HG03442 (cell line): ENCODE measurements around the gene GSK3B.
A peak's percentile ranks its signal among the peaks of the same experiment; 100 is the strongest.

ENCODE experiments used
- ATAC-seq: cut with Tn5 transposase; IDR thresholded peaks from one replicate; pipeline ENCODE4 v1.9.1; 2021; ENCODE audit warnings: mild to moderate bottlenecking, moderate library complexity; ENCODE audit not compliant: unreplicated experiment

The GSK3B gene

DNA sequence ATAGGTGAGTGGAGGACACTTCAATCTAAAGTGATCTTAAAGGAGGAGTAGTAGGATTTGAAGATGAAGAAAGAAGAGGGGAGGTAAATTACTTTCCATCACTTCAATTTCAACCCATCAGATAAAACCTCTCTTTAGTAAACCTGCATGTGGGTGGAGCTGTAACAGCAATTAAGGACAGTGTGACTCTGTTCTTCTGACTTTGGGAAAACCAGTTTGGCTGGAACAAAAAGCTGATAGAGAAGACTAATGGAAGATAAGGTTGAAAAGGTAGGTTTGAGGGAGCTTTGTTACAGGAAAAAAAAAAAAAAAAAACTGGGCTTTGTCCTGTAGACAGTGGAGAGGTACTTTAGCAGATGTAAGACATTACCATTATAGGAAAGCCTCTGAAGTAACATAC lies 4.5 kb upstream of the GSK3B start:
- no peak for ATAC-seq

DNA sequence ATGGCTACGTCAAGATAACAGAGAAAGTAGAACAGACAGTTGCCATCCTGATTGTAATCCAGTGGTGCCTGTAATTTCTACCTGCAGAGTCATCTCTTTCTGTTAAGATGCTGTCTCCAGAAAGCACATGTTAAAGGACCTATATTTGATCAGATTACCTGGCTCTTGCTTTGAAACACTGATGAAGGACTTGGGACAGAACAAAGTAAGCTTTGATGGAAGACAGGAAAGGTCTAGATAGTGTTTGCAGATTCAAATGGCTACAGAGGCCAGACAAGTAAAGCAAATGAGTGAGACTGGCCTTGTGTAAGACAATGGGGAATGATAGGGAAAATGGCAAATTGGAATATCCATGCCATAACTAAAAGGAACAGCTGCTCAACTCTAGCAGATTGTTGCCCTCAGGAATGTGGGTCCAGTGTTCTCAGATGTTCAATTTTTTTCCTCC lies 1.8 kb upstream of the GSK3B start:
- ATAC-seq = no peak

DNA sequence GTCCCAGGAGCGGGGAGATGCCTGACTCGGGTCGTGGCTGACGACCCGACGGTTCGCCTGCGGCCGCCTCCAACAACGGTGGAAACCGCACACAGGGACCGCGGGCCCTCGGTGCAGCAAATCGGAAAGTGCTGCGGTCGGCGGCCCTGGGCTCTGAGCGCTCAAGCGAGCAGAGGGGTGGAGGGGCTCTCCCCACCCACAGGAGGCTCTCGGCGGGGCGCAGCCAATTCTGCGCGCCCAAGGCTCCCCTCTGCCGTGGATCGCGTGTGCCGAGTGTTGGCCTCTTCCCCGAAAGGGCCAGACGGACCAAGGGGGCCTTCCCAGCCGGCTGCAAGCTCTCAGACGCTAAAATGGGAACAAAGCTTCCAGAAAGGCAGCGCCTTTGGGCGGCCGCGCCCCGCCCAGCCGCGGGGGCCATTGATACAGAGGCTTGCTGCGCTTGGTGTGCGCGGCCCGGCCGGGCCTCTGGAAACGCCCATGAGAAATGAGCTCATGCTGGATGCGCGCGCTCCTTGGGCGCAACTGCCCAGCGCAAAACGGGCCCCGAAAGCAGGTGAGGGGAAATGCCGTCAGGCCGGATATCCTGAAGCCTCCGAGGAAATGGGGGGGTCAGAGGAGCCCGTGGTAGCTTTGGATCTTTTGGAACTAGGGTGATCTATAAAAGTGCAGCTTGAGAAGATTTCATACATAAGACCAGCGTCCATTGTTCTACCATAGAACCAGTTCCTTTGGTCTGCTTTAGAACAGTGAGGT lies 1.2 kb upstream of the GSK3B start:
- peak; percentile 40 for ATAC-seq

DNA sequence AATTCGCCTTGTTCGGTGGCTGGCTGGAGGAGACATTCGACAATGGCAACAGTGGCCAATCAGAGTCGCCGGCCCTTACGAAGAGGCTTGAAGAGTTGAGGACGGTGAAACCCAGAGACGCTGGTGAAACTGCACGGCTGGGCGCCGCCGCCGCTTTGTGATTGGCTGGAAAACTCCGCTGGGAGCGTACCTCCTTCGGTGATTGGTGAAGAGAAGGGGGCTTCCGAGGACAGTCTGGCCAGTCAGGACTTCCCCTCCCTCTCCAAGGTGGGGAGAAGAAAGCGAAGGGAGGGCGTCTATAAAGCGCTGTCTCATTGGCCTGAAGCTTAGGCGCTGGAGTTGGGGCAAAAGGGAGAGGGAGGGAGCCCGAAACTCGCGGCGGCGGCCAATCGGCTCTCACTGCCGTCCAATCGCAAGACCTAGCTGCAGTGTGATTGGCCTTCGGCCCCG lies 554 bp upstream of the GSK3B start:
- ATAC-seq = peak; percentile 67

DNA sequence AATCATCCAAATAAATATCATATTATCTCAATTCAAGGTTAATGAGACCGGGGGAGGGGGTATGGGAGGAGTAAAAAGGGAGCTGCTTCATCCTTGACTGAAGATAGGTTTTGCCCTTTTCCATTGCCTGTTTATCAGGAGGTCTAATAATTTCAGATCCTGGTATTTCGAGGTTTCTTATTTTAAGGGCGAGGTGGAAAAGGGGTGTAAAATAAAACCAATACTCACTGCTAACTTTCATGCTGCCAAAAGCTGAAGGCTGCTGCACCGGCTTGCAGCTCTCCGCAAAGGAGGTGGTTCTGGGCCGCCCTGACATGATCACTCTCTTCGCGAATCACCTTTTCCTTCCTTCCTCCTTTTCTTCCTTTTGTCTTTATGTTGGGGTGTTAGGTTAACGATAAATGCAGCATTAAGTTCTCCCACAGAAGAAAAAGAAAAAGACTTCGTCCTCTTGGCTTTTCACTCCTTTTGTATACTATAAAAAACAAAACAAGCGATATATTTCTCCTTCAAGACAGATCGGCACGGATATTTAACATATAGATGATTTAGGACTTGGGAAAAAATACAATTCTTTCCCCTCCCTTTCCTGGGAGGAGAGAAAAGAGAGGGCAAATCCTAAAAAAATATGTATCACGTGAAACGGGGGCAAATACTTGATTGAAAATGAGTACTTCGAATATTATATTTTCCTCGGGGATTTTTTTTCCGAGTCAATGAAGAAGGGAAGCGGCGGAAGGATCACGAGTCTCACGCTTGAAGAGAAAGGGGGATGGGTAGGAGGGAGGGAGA lies 932 bp downstream of the GSK3B start:
- ATAC-seq = no peak

DNA sequence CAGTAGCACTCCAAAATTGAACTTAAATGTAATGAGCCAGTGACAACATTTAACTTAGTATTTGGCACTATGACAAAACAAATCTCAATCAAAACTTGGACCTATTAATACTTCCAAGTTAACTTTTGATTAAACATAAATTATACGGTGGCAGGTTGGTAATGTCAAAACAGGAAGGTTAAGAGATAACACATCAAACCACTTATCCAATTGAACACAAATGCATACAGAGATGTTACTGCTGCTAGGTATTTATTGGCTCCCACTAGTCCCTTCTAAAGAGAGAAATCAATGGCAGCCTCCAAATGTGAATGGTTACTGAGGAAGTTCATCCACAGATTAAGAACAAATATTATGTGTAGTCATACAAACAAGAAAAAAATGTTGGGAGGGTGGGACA lies 1.8 kb downstream of the GSK3B start:
- no peak for ATAC-seq

DNA sequence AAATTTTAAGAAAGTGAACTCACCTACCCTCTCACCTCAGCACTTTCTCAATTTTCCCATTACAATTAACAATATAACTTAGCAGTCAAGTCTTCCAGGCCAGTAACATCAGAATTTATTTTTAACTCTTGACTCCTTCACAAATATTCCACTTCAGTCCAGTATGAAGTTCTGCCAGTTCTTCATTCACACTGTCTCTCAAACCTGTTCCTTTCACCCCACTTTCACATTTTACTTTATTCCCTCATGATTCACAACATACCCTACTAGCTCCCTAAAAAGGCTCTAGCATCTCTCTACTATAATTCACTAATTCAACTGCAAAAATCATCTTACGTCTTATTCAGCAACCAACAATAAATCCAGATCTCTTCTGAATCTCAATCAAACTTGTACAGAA lies 3.8 kb downstream of the GSK3B start:
- ATAC-seq = no peak

DNA sequence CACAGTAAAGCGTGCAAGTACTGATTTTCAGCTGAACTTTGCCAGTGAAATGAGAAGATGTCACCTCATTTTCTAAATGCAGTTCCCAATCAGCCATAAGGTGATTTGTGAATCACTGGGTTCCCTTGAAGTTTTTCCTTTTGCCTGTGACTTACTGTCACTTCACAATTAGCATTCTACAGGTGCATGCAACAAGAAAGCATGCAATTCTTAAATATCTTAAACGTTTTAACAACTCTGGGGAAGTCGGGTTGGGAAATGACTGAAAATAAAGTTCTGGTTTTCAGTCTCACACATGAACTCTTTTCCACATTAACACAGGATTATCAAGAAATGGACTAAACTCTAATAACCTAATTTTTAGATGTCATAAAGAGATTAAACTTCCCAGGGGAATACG lies 5.2 kb downstream of the GSK3B start:
- no peak for ATAC-seq

DNA sequence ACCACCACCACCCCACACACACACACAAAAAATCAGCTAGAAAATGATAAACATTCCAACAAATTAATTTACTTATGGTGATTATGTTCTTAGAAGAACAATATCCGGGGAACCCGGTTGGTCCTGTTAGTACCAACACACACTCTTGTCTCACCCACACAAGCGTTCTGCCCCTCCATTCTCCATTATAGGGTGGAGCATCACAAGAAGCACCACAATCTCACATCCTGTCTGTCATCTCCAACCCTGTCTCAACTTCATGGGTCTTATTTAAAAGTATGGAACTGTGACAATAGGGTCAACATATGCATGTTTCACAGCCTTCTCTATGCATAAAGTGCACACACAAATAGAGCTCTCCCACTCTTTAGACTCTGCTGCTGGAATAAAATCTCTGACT lies 5.6 kb downstream of the GSK3B start:
- no peak for ATAC-seq

DNA sequence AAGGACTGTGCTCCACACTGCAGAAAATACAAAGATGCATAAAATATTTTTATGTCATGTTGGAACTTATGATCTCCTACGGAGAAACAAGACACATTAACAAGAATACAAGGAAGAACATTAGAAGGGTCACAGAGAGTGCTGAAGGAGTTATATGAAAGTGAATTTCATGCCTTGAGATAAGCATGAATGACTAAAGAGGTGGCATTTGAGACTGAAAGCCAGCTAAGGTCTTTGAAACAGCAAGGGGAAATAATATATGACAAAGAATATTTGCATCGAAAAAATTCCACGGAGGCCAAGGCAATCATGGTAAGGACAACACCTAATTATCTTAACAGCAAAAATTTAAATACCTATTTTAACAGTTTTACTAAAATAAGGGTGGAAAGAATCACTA lies 12.5 kb downstream of the GSK3B start:
- peak; percentile 57 for ATAC-seq

DNA sequence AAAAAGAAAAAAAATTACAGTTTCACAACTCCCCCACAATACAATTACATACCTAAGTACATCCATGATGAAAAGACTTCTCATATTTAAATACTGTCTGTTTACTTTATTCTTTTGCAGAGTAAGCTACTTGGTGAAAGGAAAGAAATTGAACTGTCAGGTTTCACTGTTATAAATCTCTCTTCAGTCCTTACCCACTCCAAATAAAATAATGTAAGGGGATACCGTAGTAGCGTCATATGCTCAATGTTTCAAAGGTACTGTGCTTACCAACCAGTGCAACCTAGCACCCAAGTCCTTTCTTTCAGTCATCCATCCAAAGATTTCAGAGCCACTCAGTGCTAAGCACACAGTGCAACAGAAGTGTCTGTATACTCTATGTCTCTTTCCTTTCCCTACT lies 13.4 kb downstream of the GSK3B start:
- ATAC-seq = no peak

DNA sequence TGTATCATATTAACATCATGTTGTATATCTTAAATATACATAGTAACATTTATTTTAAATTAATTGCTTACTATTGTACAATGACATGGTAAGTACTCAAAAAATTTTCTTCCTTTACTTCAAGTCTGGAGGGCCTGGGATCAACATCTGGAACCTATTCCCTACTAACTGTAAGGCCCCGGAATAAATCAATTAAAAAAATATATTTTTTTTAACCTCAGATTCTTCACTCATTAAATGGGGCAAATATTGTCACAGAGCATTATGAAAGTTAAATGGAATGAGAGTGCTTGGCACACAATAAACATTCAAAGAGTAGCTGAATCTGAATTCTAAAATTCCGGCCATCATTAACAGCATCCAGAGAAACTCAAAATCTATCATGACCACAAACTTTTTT lies 16.5 kb downstream of the GSK3B start:
- no peak for ATAC-seq

DNA sequence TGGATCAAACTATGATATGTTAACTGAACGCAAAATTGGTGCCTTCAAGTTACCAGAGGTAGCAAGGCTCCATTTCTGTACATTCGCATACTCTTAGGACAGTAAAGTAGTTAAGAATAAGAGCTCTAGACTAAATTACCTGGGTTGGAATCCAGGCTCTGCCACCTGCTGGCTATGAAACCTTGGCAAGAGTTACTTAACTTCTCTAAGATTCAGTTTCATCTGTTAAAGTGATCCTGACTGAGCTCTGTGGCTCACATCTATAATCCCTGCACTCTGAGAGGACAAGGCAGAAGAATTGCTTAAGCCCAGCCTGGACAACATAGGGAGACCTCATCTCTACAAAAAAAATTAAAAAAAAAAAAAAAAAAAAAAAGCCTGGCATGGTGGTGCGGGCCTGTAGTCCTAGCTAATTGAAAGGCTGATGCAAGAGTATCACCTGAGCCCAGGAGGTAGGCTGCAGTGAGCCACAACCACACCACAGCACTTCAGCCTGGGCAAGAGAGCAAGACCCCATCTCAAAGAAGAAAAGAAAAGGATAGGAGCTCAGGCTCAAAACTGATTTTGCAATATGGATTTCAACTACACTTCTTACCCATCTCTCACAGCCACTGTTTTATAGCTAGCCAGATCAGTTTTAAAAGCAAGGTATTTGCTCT lies 21.3 kb downstream of the GSK3B start:
- no peak for ATAC-seq

DNA sequence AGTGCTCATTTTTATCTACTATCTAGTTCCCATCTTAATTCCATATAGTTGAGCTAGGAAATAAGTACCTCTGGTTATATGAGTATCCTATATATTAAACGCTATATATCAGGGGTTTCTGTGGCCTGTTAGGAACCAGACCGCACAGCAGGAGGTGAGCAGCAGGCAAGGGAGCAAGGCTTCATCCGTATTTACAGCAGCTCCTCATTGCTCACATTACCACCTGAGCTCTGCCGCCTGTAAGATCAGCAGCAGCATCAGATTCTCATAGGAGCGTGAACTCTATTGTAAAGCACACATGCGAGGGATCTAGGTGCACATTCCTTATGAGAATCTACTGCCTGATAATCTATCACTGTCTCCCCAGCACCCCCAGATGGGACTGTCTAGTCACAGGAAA lies 23.0 kb downstream of the GSK3B start:
- no peak for ATAC-seq

DNA sequence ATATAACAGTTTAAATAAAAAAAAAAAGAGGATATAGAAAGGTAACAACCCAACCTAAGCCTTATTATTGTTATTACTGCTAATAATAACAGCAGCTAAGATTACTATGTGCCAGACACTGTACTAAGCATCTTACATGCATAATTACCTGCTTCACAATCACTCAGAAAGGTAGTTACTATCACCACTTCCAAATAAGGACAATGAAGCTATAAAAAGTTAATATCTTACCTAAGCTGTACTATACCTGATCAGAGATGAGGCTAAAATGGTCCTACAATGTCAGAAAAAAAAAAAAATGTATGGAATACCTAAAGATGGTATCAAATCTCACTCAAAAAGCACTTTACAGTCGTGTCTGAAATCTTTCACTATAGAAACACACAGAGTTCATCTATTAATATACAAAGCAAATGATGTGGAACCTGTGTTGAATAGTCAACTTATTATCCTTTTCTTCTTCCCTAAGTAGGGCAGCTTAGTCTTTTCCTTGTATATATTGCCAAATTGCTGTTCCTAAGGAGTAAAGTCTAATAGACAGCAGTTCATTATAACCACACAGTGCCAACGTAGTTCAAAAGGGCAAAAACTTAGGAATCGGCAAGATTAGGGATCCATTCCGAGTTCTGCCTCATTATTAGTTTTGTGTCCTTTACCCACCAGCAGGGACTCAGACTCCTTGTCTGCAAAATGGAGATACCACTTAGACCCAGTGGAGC lies 23.8 kb downstream of the GSK3B start:
- no peak for ATAC-seq

DNA sequence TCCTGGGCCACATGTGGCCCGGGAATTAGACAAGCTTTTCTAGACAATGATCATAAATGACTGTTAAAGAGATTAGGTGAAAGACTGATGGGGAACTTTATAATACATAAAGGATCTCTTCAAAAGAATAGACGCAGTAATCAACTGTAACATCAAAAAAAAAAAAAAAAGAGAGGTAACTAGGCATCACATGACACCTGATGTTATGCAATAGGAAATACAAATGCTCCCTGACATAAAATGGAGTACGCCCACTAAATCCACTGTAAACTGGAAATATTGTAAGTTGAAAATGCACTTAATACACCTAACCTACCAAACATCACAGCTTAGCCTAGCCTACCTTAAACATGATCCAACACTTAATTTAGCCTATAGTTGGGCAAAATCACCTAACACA lies 27.2 kb downstream of the GSK3B start:
- ATAC-seq = no peak

DNA sequence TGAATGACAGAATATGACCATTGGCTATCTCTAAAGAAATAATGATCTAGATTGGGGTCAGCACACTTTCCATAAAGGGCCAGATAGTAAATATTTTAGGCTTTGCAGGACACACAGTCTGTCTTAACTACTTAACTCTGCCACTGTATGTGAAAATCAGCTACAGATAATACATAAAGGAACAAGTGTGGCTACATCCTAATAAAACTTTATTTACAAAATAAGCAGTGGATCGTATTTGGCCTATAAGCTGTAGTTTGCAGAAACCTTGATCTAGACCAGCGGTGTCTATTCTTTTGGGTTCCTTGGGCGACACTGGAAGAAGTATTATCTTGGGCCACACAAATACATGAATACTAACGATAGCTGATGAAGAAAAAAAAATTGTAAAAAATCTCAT lies 27.6 kb downstream of the GSK3B start:
- no peak for ATAC-seq

DNA sequence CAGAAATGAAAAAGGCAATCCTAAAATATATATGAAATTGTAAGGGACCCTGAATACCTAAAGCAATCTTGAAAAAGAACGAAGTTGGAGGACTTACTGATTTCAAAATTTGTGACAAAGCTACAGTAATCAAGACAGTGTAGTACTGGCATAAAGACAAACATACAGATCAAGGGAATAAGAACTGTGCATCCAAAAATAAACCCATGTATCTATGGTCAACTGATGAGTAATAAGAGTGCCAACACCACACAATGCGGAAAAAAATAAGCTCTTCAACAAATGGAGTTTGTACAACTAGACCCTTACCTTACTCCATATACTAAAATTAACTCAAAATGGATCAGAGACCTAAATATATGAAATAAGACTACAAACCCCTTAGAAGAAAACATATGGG lies 29.6 kb downstream of the GSK3B start:
- no peak for ATAC-seq

DNA sequence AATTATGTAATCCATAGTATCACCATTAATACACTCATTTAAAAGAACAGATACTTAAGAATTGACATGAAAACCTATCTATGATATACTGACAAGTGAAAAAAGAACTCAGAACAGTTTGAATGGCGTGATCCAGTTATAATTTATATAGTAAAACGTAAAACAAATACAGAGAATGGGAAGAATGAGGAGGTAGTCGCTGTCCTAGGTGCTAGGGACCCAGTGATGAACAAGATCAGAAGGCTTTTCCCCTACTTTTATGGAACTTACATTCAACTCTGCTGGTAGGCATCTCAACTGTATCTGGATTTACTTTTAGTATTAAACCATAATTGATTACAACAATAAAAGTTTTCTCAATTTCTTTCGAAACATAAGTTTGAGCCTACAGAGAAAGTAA lies 31.8 kb downstream of the GSK3B start:
- no peak for ATAC-seq

DNA sequence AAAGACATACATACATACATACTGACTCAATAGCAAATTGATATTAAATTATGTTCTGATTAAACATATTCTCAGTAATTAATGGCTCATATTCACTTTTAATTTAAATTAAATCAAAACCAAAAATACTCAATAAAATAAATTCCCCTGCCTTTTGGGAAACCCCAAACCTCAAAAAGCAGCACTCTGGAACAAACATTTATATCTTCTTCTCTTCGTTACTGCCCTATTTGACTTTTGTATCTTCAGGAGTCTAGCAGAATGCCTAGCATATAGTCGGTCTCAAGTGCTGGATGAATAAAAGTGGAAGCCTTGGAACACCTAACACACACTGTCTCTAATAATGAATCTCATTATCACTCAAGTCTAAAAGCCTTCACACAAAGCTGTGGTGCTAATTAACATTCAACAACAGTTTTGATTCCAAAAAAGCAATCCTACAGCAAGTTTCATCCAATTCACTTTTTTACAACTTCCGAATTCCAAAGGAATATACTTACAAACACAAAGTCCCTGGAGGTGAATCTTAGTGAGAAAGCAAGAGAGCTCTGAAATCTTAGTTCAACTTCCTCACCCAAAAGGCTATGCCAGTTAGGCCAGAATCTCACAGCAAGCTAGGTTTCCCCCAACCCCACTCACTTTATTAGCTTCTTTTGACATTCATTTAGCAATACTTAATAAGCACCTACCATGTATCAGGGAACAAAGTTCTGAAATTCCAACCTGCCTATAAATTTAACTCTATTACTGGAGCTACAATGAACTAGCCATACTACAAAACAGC lies 35.0 kb downstream of the GSK3B start:
- no peak for ATAC-seq
